OCI-LY7 (cell line): Measurements from ENCODE around the gene CEP295NL. TPM values are rescaled to one million over a fixed set of nuclear protein-coding genes. Genes with fewer than 3 reads are reported as not detected.

Experiments used
- Bru-seq: library from RNA; stranded (reverse); fragments of 400-500 nt; gene quantifications from one replicate; lab custom pipeline; 2021; lab: Mats Ljungman, UMichigan
- BruChase-seq, 2 experiments: library from RNA; stranded (reverse); fragments of 400-500 nt; gene quantifications; one replicate each; lab custom pipeline; 2021; lab: Mats Ljungman, UMichigan
- BruUV-seq: library from RNA; stranded (reverse); fragments of 400-500 nt; replicated peaks from 2 replicates; lab custom pipeline; 2021; lab: Mats Ljungman, UMichigan
- CTCF ChIA-PET: fragments of 300-600 bp; sonication (Branson Sonifier 250); formaldehyde crosslinking; loops from one replicate; lab custom pipeline; 2022; ENCODE audit warnings: antibody characterized with exemption; ENCODE audit not compliant: unreplicated experiment; lab: Charles Lee
- POLR2A ChIA-PET: fragments of 300-600 bp; sonication (Branson Sonifier 250); formaldehyde crosslinking; loops from one replicate; lab custom pipeline; 2022; ENCODE audit warnings: antibody characterized with exemption; lab: Charles Lee
- DNase-seq: peaks from one replicate; pipeline ENCODE4 v3.0.0-alpha.2; 2015; ENCODE audit warnings: low spot score
- H2AFZ ChIP-seq: fragments of 200-600 bp; sonication (generic), shearing (Covaris generic); 2 replicates; pipeline ENCODE4 v1.6.1; 2014; ENCODE audit warnings: mild to moderate bottlenecking, antibody characterized with exemption, low read length, moderate library complexity
- H3K27ac ChIP-seq: fragments of 200-600 bp; sonication (generic); 2 replicates; pipeline ENCODE4 v1.5.1; 2014; ENCODE audit warnings: mixed run types, low read depth, mild to moderate bottlenecking, moderate library complexity, low read length, inconsistent platforms; ENCODE audit not compliant: poor library complexity, severe bottlenecking
- H3K36me3 ChIP-seq: fragments of 200-600 bp; sonication (generic); 2 replicates; pipeline ENCODE4 v1.6.1; 2014; ENCODE audit warnings: mild to moderate bottlenecking, antibody characterized with exemption, low read length, moderate library complexity, mixed read lengths; ENCODE audit not compliant: insufficient read depth
- H3K4me1 ChIP-seq: fragments of 200-600 bp; sonication (generic); 2 replicates; pipeline ENCODE4 v1.5.1; 2014; ENCODE audit warnings: mild to moderate bottlenecking, low read length; ENCODE audit not compliant: insufficient read depth, poor library complexity, severe bottlenecking
- H3K4me2 ChIP-seq: fragments of 200-600 bp; sonication (generic); 2 replicates; pipeline ENCODE4 v1.6.1; 2014; ENCODE audit warnings: mild to moderate bottlenecking, low read length
- H3K4me3 ChIP-seq: fragments of 200-600 bp; sonication (generic); 2 replicates; pipeline ENCODE4 v1.5.1; 2014; ENCODE audit warnings: mild to moderate bottlenecking, low read depth, low read length; ENCODE audit not compliant: poor library complexity, severe bottlenecking
- H3K79me2 ChIP-seq: fragments of 200-600 bp; sonication (generic); 2 replicates; pipeline ENCODE4 v1.6.1; 2016; ENCODE audit warnings: low read depth, mild to moderate bottlenecking, low read length, moderate library complexity, mixed read lengths; ENCODE audit not compliant: insufficient read depth
- H3K9me2 ChIP-seq: fragments of 200-600 bp; sonication (generic); 2 replicates; pipeline ENCODE4 v1.6.1; 2016; ENCODE audit warnings: mild to moderate bottlenecking, low read length, mixed read lengths; ENCODE audit not compliant: insufficient read depth
- H3K9me3 ChIP-seq: fragments of 200-600 bp; sonication (generic); 2 replicates; pipeline ENCODE4 v1.6.1; 2014; ENCODE audit warnings: mild to moderate bottlenecking, mixed run types, low read length, mixed read lengths
- H4K20me1 ChIP-seq: fragments of 200-600 bp; sonication (generic); 2 replicates; pipeline ENCODE4 v1.6.1; 2014; ENCODE audit warnings: mild to moderate bottlenecking, antibody characterized with exemption, low read length, moderate library complexity, mixed read lengths; ENCODE audit not compliant: insufficient read depth
- CTCF ChIP-seq: fragments of 200-600 bp; sonication (generic); conservative IDR thresholded peaks from 2 replicates; pipeline ENCODE4 v1.5.1; 2014; ENCODE audit warnings: mild to moderate bottlenecking, antibody characterized with exemption, low read length, moderate library complexity, mixed read lengths
- EZH2phosphoT487 ChIP-seq: fragments of 200-600 bp; sonication (generic); IDR thresholded peaks from 2 replicates; pipeline ENCODE4 v1.6.1; 2018; ENCODE audit warnings: low read depth, borderline replicate concordance, mild to moderate bottlenecking, mixed run types, antibody characterized with exemption, low read length, moderate library complexity, mixed read lengths
- intact Hi-C: fragments of 100-400 bp; cut with micrococcal nuclease; formaldehyde crosslinking; loops from one replicate; pipeline ENCODE4 v1.10.0; 2022; ENCODE audit not compliant: unreplicated experiment
- long read RNA-seq: library from polyadenylated mRNA; stranded (forward); transcript quantifications from one replicate; pipeline ENCODE4 v2.0.0, GENCODE V29; 2022
- total RNA-seq, 2 experiments: library from RNA; depleted of rRNA in 1 of 2; stranded (reverse); fragments of >200 nt in 1 of 2; shearing (Covaris generic) in 1 of 2; gene quantifications; 2 replicates each; pipeline ENCODE4 v1.2.3, GENCODE V29; 2014 to 2022

CEP295NL gene
- total RNA-seq (2014; rRNA removed; shearing (Covaris generic)), result not detected in 2 replicates
- not detected in 2 replicates for total RNA-seq (2022)
- not detected for Bru-seq, nascent RNA
- not detected for BruChase-seq, experiment 1, labeled RNA remaining after a 6-hour chase
- BruChase-seq, experiment 2, labeled RNA remaining after a 2-hour chase, result not detected
- long read RNA-seq, result 0 reads

GRCh38 chr17:78903101-78903779 lies at the start of gene CEP295NL:
Gene CEP295NL, minus strand, starts transcription at chr17:78903201. Its CDS starts 1,373 bp downstream, at chr17:78901828.
- no peak for TF ChIP-seq CTCF
- no peak for TF ChIP-seq EZH2phosphoT487
- intact Hi-C loops, result no loop called here
- no peaks in the 10 kb centered on the region for H4K20me1 ChIP-seq
- H3K79me2 ChIP-seq, result no peaks in the 10 kb centered on the region
- H3K9me2 ChIP-seq, result no peaks in the 10 kb centered on the region
- POLR2A ChIA-PET, result interaction anchor here (0.7 to 1.1 kb wide), 3 partner anchors 11 to 49 kb away, joined by 3 to 4 read pairs (median 3); no protein-coding TSS in a partner anchor
- no peak for DNase-seq
- H3K4me1 ChIP-seq, result no peaks in the 10 kb centered on the region
- no TSS peak for BruUV-seq
- CTCF ChIA-PET, result no interaction called here
- no peak within 1 kb of the TSS for H3K27ac ChIP-seq
- no peaks in the 10 kb centered on the region for H3K9me3 ChIP-seq
- H3K4me2 ChIP-seq, result no peak within 1 kb of the TSS
- no peaks in the 10 kb centered on the region for H3K36me3 ChIP-seq
- no peak within 1 kb of the TSS for H2AFZ ChIP-seq
- H3K4me3 ChIP-seq, result no peak within 1 kb of the TSS

- Histone ChIP-seq H3K4me1 (no peaks in the 10 kb centered on the region), H3K9me2 (no peaks in the 10 kb centered on the region), H3K27ac (no peak overlapping the region), H2AFZ (no peak overlapping the region), H3K4me2 (no peak overlapping the region), H3K79me2 (no peaks in the 10 kb centered on the region), H3K36me3 (no peaks in the 10 kb centered on the region), H4K20me1 (no peaks in the 10 kb centered on the region), H3K9me3 (no peaks in the 10 kb centered on the region), H3K4me3 (no peak overlapping the region)
- no TSS peak for BruUV-seq
- CTCF ChIA-PET, result interaction anchor here (0.6 to 0.9 kb wide), 2 partner anchors 19 to 86 kb away, joined by 3 read pairs; no protein-coding TSS in a partner anchor
- intact Hi-C loops, result no loop called here
- DNase-seq, result no peak
- POLR2A ChIA-PET, result no interaction called here
- TF ChIP-seq EZH2phosphoT487 (no peak), CTCF (no peak)
Observed at GRCh38 chr17:78952706-78953105, 49.7 kb upstream of the CEP295NL start.
